ENCODE measurements around the gene ZNF396. TPM values are rescaled to one million over a fixed set of nuclear protein-coding genes. Genes with fewer than 3 reads are reported as not detected.

The ZNF396 gene
- total RNA-seq, 1 donor from 2014 or later: 0.48 TPM

GRCh38 chr18:35345460-35345921 is 31.6 kb downstream of the ZNF396 start:
- ATAC-seq (ENCODE audit: poor library complexity): no peak
- no peak for DNase-seq
- intact Hi-C loops (cut with DNase I): loop anchor here (2.0 kb wide), 1 partner anchor 107 kb away; no protein-coding TSS in a partner anchor

GRCh38 chr18:35344736-35345459 is 32.2 kb downstream of the ZNF396 start:
- ATAC-seq (ENCODE audit: poor library complexity) (no peak), DNase-seq (no peak)
- intact Hi-C loops (cut with DNase I): loop anchor here (2.0 to 5.0 kb wide), 2 partner anchors 53 to 106 kb away; partner anchors contain the start of gene ZSCAN30

- DNase-seq (peak; percentile 98), ATAC-seq (ENCODE audit: poor library complexity) (peak; percentile 99)
- intact Hi-C loops (cut with DNase I): loop anchor here (2.0 to 5.0 kb wide), 2 partner anchors 52 to 105 kb away; partner anchors contain the start of gene ZSCAN30
These were observed 33.0 kb downstream of the ZNF396 start, which contains the start of gene ZNF24 for GRCh38 chr18:35343936-35344735. TSS of gene ZNF24 (minus strand) at chr18:35344420. CDS start at chr18:35340650, 3,770 bp downstream.

- intact Hi-C loops (cut with DNase I): loop anchor here (5.0 kb wide), 1 partner anchor 51 kb away; the partner anchor contains the start of gene ZSCAN30
- no peak for DNase-seq
- ATAC-seq (ENCODE audit: poor library complexity): no peak
These were observed 33.6 kb downstream of the ZNF396 start for GRCh38 chr18:35343488-35343935.

- no peak for DNase-seq
- no peak for ATAC-seq (ENCODE audit: poor library complexity)
- intact Hi-C loops (cut with DNase I): no loop called here
These were observed 39.9 kb downstream of the ZNF396 start for GRCh38 chr18:35337286-35337685.

- DNase-seq (no peak), ATAC-seq (ENCODE audit: poor library complexity) (no peak)
- intact Hi-C loops (cut with DNase I): no loop called here
These were observed 41.3 kb downstream of the ZNF396 start for GRCh38 chr18:35335866-35336265.

GRCh38 chr18:35334821-35335220 is 42.3 kb downstream of the ZNF396 start:
- ATAC-seq (ENCODE audit: poor library complexity) (no peak), DNase-seq (no peak)
- intact Hi-C loops (cut with DNase I): no loop called here

GRCh38 chr18:35334212-35334611 is 42.9 kb downstream of the ZNF396 start:
- intact Hi-C loops (cut with DNase I): no loop called here

GRCh38 chr18:35331367-35332087 is 45.6 kb downstream of the ZNF396 start:
- DNase-seq (no peak), ATAC-seq (ENCODE audit: poor library complexity) (no peak)
- intact Hi-C loops (cut with DNase I): no loop called here

More at GRCh38 chr18:35334212-35334611, 42.9 kb downstream of the ZNF396 start:
- DNase-seq (no peak), ATAC-seq (ENCODE audit: poor library complexity) (peak; percentile 27)

- DNase-seq: no peak
- no peak for ATAC-seq (ENCODE audit: poor library complexity)
- intact Hi-C loops (cut with DNase I): no loop called here
These were observed 48.3 kb downstream of the ZNF396 start for GRCh38 chr18:35328868-35329267.

GRCh38 chr18:35326695-35327387 is 50.3 kb downstream of the ZNF396 start:
- ATAC-seq (ENCODE audit: poor library complexity): no peak
- intact Hi-C loops (cut with DNase I): no loop called here
- no peak for DNase-seq

GRCh38 chr18:35324926-35325655 is 52.0 kb downstream of the ZNF396 start:
- ATAC-seq (ENCODE audit: poor library complexity): no peak
- no peak for DNase-seq
- intact Hi-C loops (cut with DNase I): no loop called here

- intact Hi-C loops (cut with DNase I): no loop called here
- no peak for ATAC-seq (ENCODE audit: poor library complexity)
These were observed 54.4 kb downstream of the ZNF396 start for GRCh38 chr18:35322486-35323458.

More at GRCh38 chr18:35322486-35323458, 54.4 kb downstream of the ZNF396 start:
- DNase-seq: no peak

All from Right ventricle myocardium superior (tissue), 1 donor.